Liver (tissue), 9 donors: ENCODE results near the gene NELL1. TPM values are rescaled to one million over a fixed set of nuclear protein-coding genes. Genes with fewer than 3 reads are reported as not detected.

Source experiments
- DNase-seq: peaks from one replicate; pipeline ENCODE4 v3.0.0-alpha.2; 2017; ENCODE audit warnings: low spot score
- H3K27ac ChIP-seq, 2 donors: one replicate each; pipeline ENCODE4 v1.7.0; 2013; ENCODE audit warnings: inconsistent platforms in 2 of 2, low read length in 2 of 2, control low read depth in 1 of 2, low read depth in 1 of 2, mild to moderate bottlenecking in 1 of 2
- H3K27me3 ChIP-seq, 4 donors: one replicate each; pipeline versions ENCODE4 v1.6.1 to v1.7.0; 2013; ENCODE audit warnings: low read length in 3 of 4, inconsistent platforms in 1 of 4, mild to moderate bottlenecking in 1 of 4, moderate library complexity in 1 of 4; ENCODE audit not compliant: control insufficient read depth in 4 of 4, insufficient read depth in 4 of 4
- H3K36me3 ChIP-seq, 4 donors: one replicate each; pipeline versions ENCODE4 v1.6.1 to v1.7.0; 2013; ENCODE audit warnings: low read length in 3 of 4, mild to moderate bottlenecking in 3 of 4, low read depth in 1 of 4, moderate library complexity in 1 of 4; ENCODE audit not compliant: control insufficient read depth in 4 of 4, insufficient read depth in 3 of 4
- H3K4me1 ChIP-seq, 4 donors: one replicate each; pipeline versions ENCODE4 v1.6.1 to v1.7.0; 2013; ENCODE audit warnings: low read length in 3 of 4, mild to moderate bottlenecking in 3 of 4, moderate library complexity in 1 of 4; ENCODE audit not compliant: control insufficient read depth in 4 of 4, insufficient read depth in 4 of 4
- H3K4me3 ChIP-seq, 3 donors: one replicate each; pipeline versions ENCODE4 v1.6.1 to v1.7.0; 2013; ENCODE audit warnings: low read length in 3 of 3, control low read depth in 1 of 3, low read depth in 1 of 3, mild to moderate bottlenecking in 1 of 3
- H3K9ac ChIP-seq, 2 donors: one replicate each; pipeline ENCODE4 v1.7.0; 2013; ENCODE audit warnings: low read length in 2 of 2, mild to moderate bottlenecking in 2 of 2, moderate library complexity in 2 of 2, control low read depth in 1 of 2, low read depth in 1 of 2
- H3K9me3 ChIP-seq, 4 donors: one replicate each; pipeline versions ENCODE4 v1.6.1 to v1.7.0; 2013; ENCODE audit warnings: low read length in 3 of 4; ENCODE audit not compliant: control insufficient read depth in 4 of 4
- EGR1 ChIP-seq, 2 donors: IDR thresholded peaks; 2 replicates each; pipeline ENCODE4 v1.6.1; 2016 to 2018; ENCODE audit warnings: antibody characterized with exemption in 2 of 2, low read depth in 2 of 2
- FOXA1 ChIP-seq: IDR thresholded peaks from 2 replicates; pipeline ENCODE4 v1.6.1; 2016; ENCODE audit warnings: antibody characterized with exemption
- FOXA2 ChIP-seq: IDR thresholded peaks from 2 replicates; pipeline ENCODE4 v1.6.1; 2016; ENCODE audit warnings: antibody characterized with exemption
- GABPA ChIP-seq, 2 donors: IDR thresholded peaks in 1 of 2; conservative IDR thresholded peaks in 1 of 2; 2 replicates each; pipeline ENCODE4 v1.6.1; 2016; ENCODE audit warnings: antibody characterized with exemption in 2 of 2, mild to moderate bottlenecking in 1 of 2, moderate library complexity in 1 of 2
- HNF4A ChIP-seq, 2 donors: conservative IDR thresholded peaks; 2 replicates each; pipeline ENCODE4 v1.6.1; 2016; ENCODE audit warnings: antibody characterized with exemption in 2 of 2, mild to moderate bottlenecking in 2 of 2
- HNF4G ChIP-seq: IDR thresholded peaks from 2 replicates; pipeline ENCODE4 v1.6.1; 2016; ENCODE audit warnings: antibody characterized with exemption
- JUND ChIP-seq, 2 donors: IDR thresholded peaks; 2 replicates each; pipeline ENCODE4 v1.6.1; 2016; ENCODE audit warnings: antibody characterized with exemption in 2 of 2
- MAX ChIP-seq: IDR thresholded peaks from 2 replicates; pipeline ENCODE4 v1.6.1; 2016; ENCODE audit warnings: antibody characterized with exemption
- NR2F2 ChIP-seq: IDR thresholded peaks from 2 replicates; pipeline ENCODE4 v1.6.1; 2016; ENCODE audit warnings: antibody characterized with exemption
- RAD21 ChIP-seq, 2 donors: IDR thresholded peaks; 2 replicates each; pipeline ENCODE4 v1.6.1; 2016; ENCODE audit warnings: antibody characterized with exemption in 2 of 2, mild to moderate bottlenecking in 2 of 2
- RXRA ChIP-seq, 2 donors: IDR thresholded peaks; 2 replicates each; pipeline ENCODE4 v1.6.1; 2017 to 2018; ENCODE audit warnings: antibody characterized with exemption in 2 of 2, mild to moderate bottlenecking in 1 of 2
- SP1 ChIP-seq: IDR thresholded peaks from 2 replicates; pipeline ENCODE4 v1.6.1; 2018; ENCODE audit warnings: antibody characterized with exemption, mild to moderate bottlenecking
- TAF1 ChIP-seq: conservative IDR thresholded peaks from 2 replicates; pipeline ENCODE4 v1.6.1; 2016; ENCODE audit warnings: antibody characterized with exemption, mild to moderate bottlenecking
- YY1 ChIP-seq: IDR thresholded peaks from 2 replicates; pipeline ENCODE4 v1.6.1; 2016; ENCODE audit warnings: antibody characterized with exemption, mild to moderate bottlenecking
- ZBTB33 ChIP-seq: IDR thresholded peaks from 2 replicates; pipeline ENCODE4 v1.6.1; 2016; ENCODE audit warnings: antibody characterized with exemption
- WGBS: extraction: QIAGEN DNeasy Blood & Tissue Kit; methylation state at CpG from one replicate; pipeline ENCODE4 v1.1.7; 2013; 5-methylcytosine and 5-hydroxymethylcytosine counted together
- polyA plus RNA-seq, 2 donors: library from polyadenylated mRNA; stranded (reverse) in 1 of 2; unstranded in 1 of 2; fragments of 200-250 nt in 1 of 2; fragments of >200 nt in 1 of 2; fragmentation: Nextera tagmentation in 1 of 2; extraction: Ambion mirVana in 1 of 2; gene quantifications; one replicate each; pipeline versions ENCODE4 v1.2.1 to v1.2.3, GENCODE V29; 2013 to 2015
- total RNA-seq, 2 donors: library from RNA; depleted of rRNA; stranded (reverse); fragments of >200 nt; gene quantifications; one replicate each; pipeline ENCODE4 v1.2.3, GENCODE V29; 2014
- TF ChIP-seq, protein P1 (sequence below): fragments of 150-350 bp; IDR thresholded peaks from 2 replicates; pipeline ENCODE4 v1.5.1; 2017; ENCODE audit warnings: improper control_type of control experiment, low read depth, low read length; ENCODE audit not compliant: missing input control
- TF ChIP-seq, protein P2 (sequence below): IDR thresholded peaks from 2 replicates; pipeline ENCODE4 v1.6.1; 2016; ENCODE audit warnings: antibody characterized with exemption, mild to moderate bottlenecking
- TF ChIP-seq, protein P3 (sequence below): IDR thresholded peaks from 2 replicates; pipeline ENCODE4 v1.6.1; 2016; ENCODE audit warnings: antibody characterized with exemption
- donor health status: healthy.
- donor health status: healthy.
- donor health status: healthy.
- donor health status: healthy.
- donor health status: healthy.

The NELL1 gene
- total and polyA plus RNA-seq, 4 donors: not detected

DNA sequence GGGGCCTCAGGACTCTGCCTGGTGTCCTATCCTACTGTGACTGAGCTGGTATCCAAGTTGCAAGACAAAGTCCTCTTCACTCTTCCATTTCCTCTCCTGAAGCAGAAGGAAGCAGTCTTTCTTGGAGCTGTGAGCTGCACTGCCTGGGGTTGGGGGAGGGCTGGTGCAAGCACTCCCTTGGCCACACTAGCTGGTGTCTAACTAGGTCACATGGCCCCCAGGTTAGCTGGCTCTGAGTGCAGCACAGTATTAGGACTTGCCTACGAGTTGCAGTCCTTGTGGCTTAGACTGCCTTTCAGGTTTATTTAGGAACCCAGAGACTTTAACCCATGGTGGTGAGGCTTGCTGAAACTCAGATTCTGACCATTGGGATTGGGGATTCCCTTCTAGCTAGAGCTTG is 138.9 kb downstream of the NELL1 start:
- WGBS: 30% methylated on average over 1 of the region's 1 CpG

DNA sequence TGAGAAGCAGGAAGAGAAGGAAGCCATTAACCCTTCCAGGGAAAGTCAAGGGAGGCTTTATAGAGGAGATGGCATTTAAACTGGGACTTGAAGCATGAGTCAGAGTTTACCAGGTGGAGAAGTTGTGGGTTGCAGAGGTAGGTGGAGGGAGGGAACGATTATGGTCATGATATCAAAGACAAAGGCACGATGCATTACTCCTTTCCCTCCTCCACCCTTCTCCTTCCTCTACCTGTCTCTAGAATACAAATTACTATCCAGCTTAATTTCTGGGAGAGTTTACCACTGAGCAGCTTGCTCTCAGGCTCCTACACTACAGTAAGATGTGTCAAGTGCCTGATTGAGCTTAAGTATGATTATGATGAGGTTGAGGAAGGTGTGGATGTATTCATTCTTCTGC is 151.7 kb downstream of the NELL1 start:
- Histone ChIP-seq H3K9me3 (no peaks in the 10 kb centered on the region), H3K4me3 (no peak overlapping the region), H3K9ac (no peak overlapping the region), H3K36me3 (no peaks in the 10 kb centered on the region), H3K4me1 (no peaks in the 10 kb centered on the region), H3K27ac (no peak overlapping the region), H3K27me3 (peaks cover 0 to 4% (median 2%) of the 10 kb centered on the region in 4 donors)
- WGBS: 71% methylated on average over 2 of the region's 2 CpGs
- TF ChIP-seq FOXA2 (no peak), TAF1 (no peak), SP1 (no peak), HNF4A (conservative IDR thresholded peaks at IDR 0.05) (no peak), YY1 (no peak), RXRA (IDR thresholded peaks at IDR 0.05) (no peak), RAD21 (IDR thresholded peaks at IDR 0.05) (no peak), MAX (no peak), NR2F2 (no peak), HNF4G (no peak), ZBTB33 (no peak), EGR1 (IDR thresholded peaks at IDR 0.05; ENCODE audit: low read depth in 2 of 2) (no peak), JUND (IDR thresholded peaks at IDR 0.05) (no peak), FOXA1 (no peak), GABPA (IDR thresholded peaks at IDR 0.05 in 1 of 2, conservative IDR thresholded peaks at IDR 0.05 in 1 of 2) (no peak)
- TF ChIP-seq, protein P1, sequence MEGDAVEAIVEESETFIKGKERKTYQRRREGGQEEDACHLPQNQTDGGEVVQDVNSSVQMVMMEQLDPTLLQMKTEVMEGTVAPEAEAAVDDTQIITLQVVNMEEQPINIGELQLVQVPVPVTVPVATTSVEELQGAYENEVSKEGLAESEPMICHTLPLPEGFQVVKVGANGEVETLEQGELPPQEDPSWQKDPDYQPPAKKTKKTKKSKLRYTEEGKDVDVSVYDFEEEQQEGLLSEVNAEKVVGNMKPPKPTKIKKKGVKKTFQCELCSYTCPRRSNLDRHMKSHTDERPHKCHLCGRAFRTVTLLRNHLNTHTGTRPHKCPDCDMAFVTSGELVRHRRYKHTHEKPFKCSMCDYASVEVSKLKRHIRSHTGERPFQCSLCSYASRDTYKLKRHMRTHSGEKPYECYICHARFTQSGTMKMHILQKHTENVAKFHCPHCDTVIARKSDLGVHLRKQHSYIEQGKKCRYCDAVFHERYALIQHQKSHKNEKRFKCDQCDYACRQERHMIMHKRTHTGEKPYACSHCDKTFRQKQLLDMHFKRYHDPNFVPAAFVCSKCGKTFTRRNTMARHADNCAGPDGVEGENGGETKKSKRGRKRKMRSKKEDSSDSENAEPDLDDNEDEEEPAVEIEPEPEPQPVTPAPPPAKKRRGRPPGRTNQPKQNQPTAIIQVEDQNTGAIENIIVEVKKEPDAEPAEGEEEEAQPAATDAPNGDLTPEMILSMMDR: no peak
- TF ChIP-seq, protein P2, sequence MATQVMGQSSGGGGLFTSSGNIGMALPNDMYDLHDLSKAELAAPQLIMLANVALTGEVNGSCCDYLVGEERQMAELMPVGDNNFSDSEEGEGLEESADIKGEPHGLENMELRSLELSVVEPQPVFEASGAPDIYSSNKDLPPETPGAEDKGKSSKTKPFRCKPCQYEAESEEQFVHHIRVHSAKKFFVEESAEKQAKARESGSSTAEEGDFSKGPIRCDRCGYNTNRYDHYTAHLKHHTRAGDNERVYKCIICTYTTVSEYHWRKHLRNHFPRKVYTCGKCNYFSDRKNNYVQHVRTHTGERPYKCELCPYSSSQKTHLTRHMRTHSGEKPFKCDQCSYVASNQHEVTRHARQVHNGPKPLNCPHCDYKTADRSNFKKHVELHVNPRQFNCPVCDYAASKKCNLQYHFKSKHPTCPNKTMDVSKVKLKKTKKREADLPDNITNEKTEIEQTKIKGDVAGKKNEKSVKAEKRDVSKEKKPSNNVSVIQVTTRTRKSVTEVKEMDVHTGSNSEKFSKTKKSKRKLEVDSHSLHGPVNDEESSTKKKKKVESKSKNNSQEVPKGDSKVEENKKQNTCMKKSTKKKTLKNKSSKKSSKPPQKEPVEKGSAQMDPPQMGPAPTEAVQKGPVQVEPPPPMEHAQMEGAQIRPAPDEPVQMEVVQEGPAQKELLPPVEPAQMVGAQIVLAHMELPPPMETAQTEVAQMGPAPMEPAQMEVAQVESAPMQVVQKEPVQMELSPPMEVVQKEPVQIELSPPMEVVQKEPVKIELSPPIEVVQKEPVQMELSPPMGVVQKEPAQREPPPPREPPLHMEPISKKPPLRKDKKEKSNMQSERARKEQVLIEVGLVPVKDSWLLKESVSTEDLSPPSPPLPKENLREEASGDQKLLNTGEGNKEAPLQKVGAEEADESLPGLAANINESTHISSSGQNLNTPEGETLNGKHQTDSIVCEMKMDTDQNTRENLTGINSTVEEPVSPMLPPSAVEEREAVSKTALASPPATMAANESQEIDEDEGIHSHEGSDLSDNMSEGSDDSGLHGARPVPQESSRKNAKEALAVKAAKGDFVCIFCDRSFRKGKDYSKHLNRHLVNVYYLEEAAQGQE: no peak
- TF ChIP-seq, protein P3, sequence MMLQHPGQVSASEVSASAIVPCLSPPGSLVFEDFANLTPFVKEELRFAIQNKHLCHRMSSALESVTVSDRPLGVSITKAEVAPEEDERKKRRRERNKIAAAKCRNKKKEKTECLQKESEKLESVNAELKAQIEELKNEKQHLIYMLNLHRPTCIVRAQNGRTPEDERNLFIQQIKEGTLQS: no peak
- no peak for DNase-seq

More for the DNA sequence above, 138.9 kb downstream of the NELL1 start:
- Histone ChIP-seq H3K9ac (no peak overlapping the region), H3K4me3 (no peak overlapping the region), H3K27me3 (no peaks in the 10 kb centered on the region), H3K4me1 (no peaks in the 10 kb centered on the region), H3K9me3 (peaks cover 0 to 4% (median 0%) of the 10 kb centered on the region in 4 donors), H3K27ac (no peak overlapping the region), H3K36me3 (no peaks in the 10 kb centered on the region)
- TF ChIP-seq, protein P2: no peak
- no peak for DNase-seq
